ENCODE data around the gene PKD1L1.

Gene PKD1L1

GRCh38 chr7:47890125-47890524 lies 58.1 kb downstream of the PKD1L1 start:
- H3K9ac ChIP-seq (ENCODE audit: low read depth, low read length): no peak overlapping the region
- H3K9me3 ChIP-seq (ENCODE audit: control insufficient read depth, insufficient read depth, low read length): no peaks in the 10 kb centered on the region
- no peaks in the 10 kb centered on the region for H3K36me3 ChIP-seq (ENCODE audit: insufficient read depth, low read length)
- H3K4me1 ChIP-seq (ENCODE audit: insufficient read depth, low read length): no peaks in the 10 kb centered on the region

- Histone ChIP-seq H3K4me1 (ENCODE audit: insufficient read depth, low read length) (no peaks in the 10 kb centered on the region), H3K36me3 (ENCODE audit: insufficient read depth, low read length) (no peaks in the 10 kb centered on the region), H3K9me3 (ENCODE audit: control insufficient read depth, insufficient read depth, low read length) (no peaks in the 10 kb centered on the region), H3K9ac (ENCODE audit: low read depth, low read length) (no peak overlapping the region)
Observed at GRCh38 chr7:47889723-47890122, 58.5 kb downstream of the PKD1L1 start.

GRCh38 chr7:47888371-47889265 lies 59.6 kb downstream of the PKD1L1 start:
- no peaks in the 10 kb centered on the region for H3K36me3 ChIP-seq (ENCODE audit: insufficient read depth, low read length)
- no peaks in the 10 kb centered on the region for H3K4me1 ChIP-seq (ENCODE audit: insufficient read depth, low read length)
- no peak overlapping the region for H3K9ac ChIP-seq (ENCODE audit: low read depth, low read length)
- no peaks in the 10 kb centered on the region for H3K9me3 ChIP-seq (ENCODE audit: control insufficient read depth, insufficient read depth, low read length)

GRCh38 chr7:47887016-47887640 lies 61.1 kb downstream of the PKD1L1 start:
- H3K9ac ChIP-seq (ENCODE audit: low read depth, low read length): no peak overlapping the region
- no peaks in the 10 kb centered on the region for H3K36me3 ChIP-seq (ENCODE audit: insufficient read depth, low read length)
- H3K9me3 ChIP-seq (ENCODE audit: control insufficient read depth, insufficient read depth, low read length): no peaks in the 10 kb centered on the region
- no peaks in the 10 kb centered on the region; the same call in 1 of the 2 replicates for H3K4me1 ChIP-seq (ENCODE audit: insufficient read depth, low read length)

DNA sequence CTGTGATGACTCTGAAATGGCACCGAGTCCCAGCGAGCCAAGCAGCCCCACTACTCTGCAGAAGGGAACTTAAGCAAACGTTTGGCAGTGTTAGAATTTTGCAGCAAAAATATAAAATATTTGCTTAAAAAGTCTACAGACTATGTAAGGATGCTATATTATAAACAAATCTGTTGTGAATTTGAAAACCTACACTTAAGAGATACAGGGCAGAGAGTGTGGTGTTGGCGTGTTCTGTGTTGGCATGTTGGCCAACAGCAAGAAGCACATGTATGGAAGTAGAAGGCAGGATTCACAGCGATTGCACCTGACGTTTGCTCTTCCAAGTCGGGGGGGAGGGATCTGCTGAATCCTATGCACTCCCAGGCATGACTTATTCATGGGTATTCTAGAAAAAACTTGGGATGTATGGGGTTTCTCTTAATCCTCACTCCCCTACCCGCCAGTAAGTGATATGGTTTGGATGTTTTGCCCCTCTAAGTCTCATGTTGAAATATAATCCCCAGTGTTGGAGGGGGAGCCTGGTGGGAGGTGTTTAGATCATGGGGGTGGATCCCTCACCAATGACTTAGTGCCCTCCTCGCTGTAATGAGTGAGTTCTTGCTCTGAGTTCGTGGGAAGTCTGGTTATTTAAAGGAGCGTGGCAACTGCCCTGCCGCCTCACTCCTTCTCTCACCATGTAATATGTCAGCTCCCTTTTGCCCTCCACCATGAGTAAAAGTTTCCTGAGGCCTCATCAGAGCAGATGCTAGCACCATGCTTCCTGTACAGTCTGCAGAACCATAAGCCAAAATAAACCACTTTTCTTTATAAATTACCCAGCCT lies 62.1 kb downstream of the PKD1L1 start:
- Histone ChIP-seq H3K36me3 (ENCODE audit: insufficient read depth, low read length) (no peaks in the 10 kb centered on the region), H3K9me3 (ENCODE audit: control insufficient read depth, insufficient read depth, low read length) (no peaks in the 10 kb centered on the region), H3K9ac (ENCODE audit: low read depth, low read length) (no peak overlapping the region), H3K4me1 (ENCODE audit: insufficient read depth, low read length) (no peaks in the 10 kb centered on the region; the same call in 1 of the 2 replicates)

- Histone ChIP-seq H3K9me3 (ENCODE audit: control insufficient read depth, insufficient read depth, low read length) (no peaks in the 10 kb centered on the region), H3K9ac (ENCODE audit: low read depth, low read length) (no peak overlapping the region), H3K4me1 (ENCODE audit: insufficient read depth, low read length) (no peaks in the 10 kb centered on the region; the same call in 1 of the 2 replicates), H3K36me3 (ENCODE audit: insufficient read depth, low read length) (no peaks in the 10 kb centered on the region)
Observed at GRCh38 chr7:47885309-47885986, 62.8 kb downstream of the PKD1L1 start.

DNA sequence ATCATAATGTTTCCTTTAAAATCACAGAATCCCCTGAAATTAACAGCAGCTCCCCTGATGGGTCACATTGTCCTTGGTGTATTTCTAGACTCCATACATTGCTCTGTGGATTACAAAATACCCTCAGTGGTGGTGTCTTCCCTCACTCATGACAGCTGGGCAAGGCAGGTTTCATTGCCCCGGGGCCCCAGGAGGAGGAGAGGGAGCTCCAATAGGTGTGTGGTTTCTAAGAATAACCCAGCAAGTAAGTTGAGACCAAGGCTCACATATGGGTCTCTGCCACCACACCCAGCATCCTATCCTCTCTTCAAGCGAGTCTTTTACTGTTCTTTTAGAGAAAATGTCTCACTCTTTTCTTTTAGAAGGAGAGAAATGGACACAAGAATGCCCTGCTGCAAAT lies 63.6 kb downstream of the PKD1L1 start:
- Histone ChIP-seq H3K9me3 (ENCODE audit: control insufficient read depth, insufficient read depth, low read length) (no peaks in the 10 kb centered on the region), H3K4me1 (ENCODE audit: insufficient read depth, low read length) (no peaks in the 10 kb centered on the region; the same call in 1 of the 2 replicates), H3K9ac (ENCODE audit: low read depth, low read length) (no peak overlapping the region), H3K36me3 (ENCODE audit: insufficient read depth, low read length) (no peaks in the 10 kb centered on the region)

- Histone ChIP-seq H3K36me3 (ENCODE audit: insufficient read depth, low read length) (no peaks in the 10 kb centered on the region), H3K9ac (ENCODE audit: low read depth, low read length) (no peak overlapping the region), H3K9me3 (ENCODE audit: control insufficient read depth, insufficient read depth, low read length) (no peaks in the 10 kb centered on the region), H3K4me1 (ENCODE audit: insufficient read depth, low read length) (no peaks in the 10 kb centered on the region; the same call in 1 of the 2 replicates)
Observed at GRCh38 chr7:47882635-47883034, 65.6 kb downstream of the PKD1L1 start.

GRCh38 chr7:47881256-47881655 lies 67.0 kb downstream of the PKD1L1 start:
- Histone ChIP-seq H3K9ac (ENCODE audit: low read depth, low read length) (no peak overlapping the region), H3K4me1 (ENCODE audit: insufficient read depth, low read length) (no peaks in the 10 kb centered on the region; the same call in 1 of the 2 replicates), H3K36me3 (ENCODE audit: insufficient read depth, low read length) (no peaks in the 10 kb centered on the region), H3K9me3 (ENCODE audit: control insufficient read depth, insufficient read depth, low read length) (no peaks in the 10 kb centered on the region)

DNA sequence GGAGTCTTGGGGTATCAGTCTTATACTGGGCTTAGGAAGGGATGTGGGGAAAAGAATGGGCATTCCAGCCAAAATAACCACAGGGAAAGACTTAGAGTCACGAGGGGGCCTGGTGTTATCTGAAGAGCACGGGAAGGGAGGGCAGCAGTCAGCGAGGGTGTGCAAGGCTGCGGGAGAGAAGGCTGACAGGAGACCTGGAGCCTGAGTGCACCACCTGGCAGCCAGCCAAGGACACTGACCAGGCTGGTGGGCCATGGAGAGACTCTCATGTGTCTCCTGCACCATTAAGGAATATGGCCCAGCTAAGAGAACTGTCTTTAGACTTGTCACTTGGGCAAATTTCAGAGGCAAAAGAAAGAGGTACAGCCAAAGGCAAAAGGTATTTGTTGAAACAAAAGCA lies 69.6 kb downstream of the PKD1L1 start:
- Histone ChIP-seq H3K9ac (ENCODE audit: low read depth, low read length) (no peak overlapping the region), H3K4me1 (ENCODE audit: insufficient read depth, low read length) (no peaks in the 10 kb centered on the region; the same call in 1 of the 2 replicates), H3K9me3 (ENCODE audit: control insufficient read depth, insufficient read depth, low read length) (no peaks in the 10 kb centered on the region), H3K36me3 (ENCODE audit: insufficient read depth, low read length) (no peaks in the 10 kb centered on the region)

DNA sequence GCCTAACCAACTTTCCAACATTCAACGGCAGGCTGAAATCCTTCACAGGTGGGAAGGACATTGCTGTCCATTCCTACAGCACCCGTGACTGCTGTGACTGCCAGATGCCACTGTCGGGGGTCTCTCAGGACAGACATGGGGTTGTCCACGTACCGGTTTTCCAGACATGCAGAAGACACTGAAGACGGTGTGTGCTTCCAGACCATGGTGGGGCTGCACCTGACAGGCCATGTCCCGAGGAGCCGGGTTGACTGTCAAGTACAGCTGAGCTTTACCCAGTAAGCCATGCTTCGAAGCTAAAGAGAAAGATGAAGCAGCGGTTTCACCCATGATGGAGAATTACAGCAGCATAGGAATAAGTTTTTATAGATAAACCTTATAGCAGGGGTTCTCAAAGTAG lies 70.9 kb downstream of the PKD1L1 start:
- H3K9ac ChIP-seq (ENCODE audit: low read depth, low read length): no peak overlapping the region
- no peaks in the 10 kb centered on the region for H3K4me1 ChIP-seq (ENCODE audit: insufficient read depth, low read length)
- no peaks in the 10 kb centered on the region for H3K36me3 ChIP-seq (ENCODE audit: insufficient read depth, low read length)
- no peaks in the 10 kb centered on the region for H3K9me3 ChIP-seq (ENCODE audit: control insufficient read depth, insufficient read depth, low read length)

- Histone ChIP-seq H3K9me3 (ENCODE audit: control insufficient read depth, insufficient read depth, low read length) (no peaks in the 10 kb centered on the region), H3K4me1 (ENCODE audit: insufficient read depth, low read length) (no peaks in the 10 kb centered on the region), H3K36me3 (ENCODE audit: insufficient read depth, low read length) (no peaks in the 10 kb centered on the region), H3K9ac (ENCODE audit: low read depth, low read length) (no peak overlapping the region)
Observed at GRCh38 chr7:47875998-47876744, 72.1 kb downstream of the PKD1L1 start.

DNA sequence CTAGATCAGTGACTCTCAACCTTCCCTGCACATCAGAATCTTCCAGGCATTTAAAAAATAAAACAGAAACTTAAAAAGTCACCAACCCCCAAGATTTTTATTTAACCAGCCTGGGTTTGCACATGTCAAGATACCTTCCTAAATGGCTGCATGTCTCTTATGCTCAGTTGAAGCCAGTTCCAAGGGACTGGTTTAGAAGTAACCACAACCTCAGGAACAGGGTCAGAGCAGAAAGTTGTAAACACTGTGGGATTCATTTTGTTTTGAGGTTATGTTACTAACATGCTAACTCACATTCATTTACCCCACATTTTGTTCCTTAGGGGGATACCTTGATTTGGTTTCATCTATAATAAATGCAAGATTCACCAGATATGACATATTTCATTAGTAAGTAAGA lies 72.9 kb downstream of the PKD1L1 start:
- Histone ChIP-seq H3K4me1 (ENCODE audit: insufficient read depth, low read length) (no peaks in the 10 kb centered on the region), H3K36me3 (ENCODE audit: insufficient read depth, low read length) (no peaks in the 10 kb centered on the region), H3K9me3 (ENCODE audit: control insufficient read depth, insufficient read depth, low read length) (no peaks in the 10 kb centered on the region), H3K9ac (ENCODE audit: low read depth, low read length) (no peak overlapping the region)
